IPS-NIHi7 (cell line): Measurements from ENCODE around the gene RRM2.

Source experiments
- DNase-seq: peaks from one replicate; pipeline ENCODE4 v3.0.0; 2012; ENCODE audit warnings: mixed read lengths; ENCODE audit errors: extremely low spot score

Gene RRM2

GRCh38 chr2:10122500-10123280, at the start of gene RRM2:
RRM2 (plus strand) TSS chr2:10122739; CDS start chr2:10122799, 60 bp downstream.
- DNase-seq = peak; percentile 94

GRCh38 chr2:10073706-10074105, 48.8 kb upstream of the RRM2 start:
- peak; percentile 17 for DNase-seq

- DNase-seq = no peak
These were observed 47.4 kb upstream of the RRM2 start for GRCh38 chr2:10075101-10075500.

GRCh38 chr2:10075571-10076209, 46.8 kb upstream of the RRM2 start:
- no peak for DNase-seq

- DNase-seq = no peak
These were observed 46.0 kb upstream of the RRM2 start for GRCh38 chr2:10076511-10076910.

- DNase-seq = no peak
These were observed 45.5 kb upstream of the RRM2 start for GRCh38 chr2:10076988-10077527.

GRCh38 chr2:10078001-10078400, 44.5 kb upstream of the RRM2 start:
- no peak for DNase-seq

- peak; percentile 26 for DNase-seq
These were observed 43.8 kb upstream of the RRM2 start for GRCh38 chr2:10078704-10079265.

GRCh38 chr2:10079266-10079869, 43.2 kb upstream of the RRM2 start:
- DNase-seq = peak; percentile 53

GRCh38 chr2:10079870-10080535, 42.5 kb upstream of the RRM2 start, which contains the start of gene CYS1:
CYS1 (minus strand) TSS chr2:10080411; CDS start chr2:10080223, 188 bp downstream.
- DNase-seq = peak; percentile 83

GRCh38 chr2:10080536-10081304, 41.8 kb upstream of the RRM2 start:
- DNase-seq = no peak

GRCh38 chr2:10083046-10083445, 39.5 kb upstream of the RRM2 start:
- DNase-seq = no peak

GRCh38 chr2:10083692-10084211, 38.8 kb upstream of the RRM2 start:
- DNase-seq = no peak

- DNase-seq = no peak
These were observed 38.2 kb upstream of the RRM2 start for GRCh38 chr2:10084223-10084865.

- no peak for DNase-seq
These were observed 37.4 kb upstream of the RRM2 start for GRCh38 chr2:10085043-10085667.

- DNase-seq = no peak
These were observed 36.9 kb upstream of the RRM2 start for GRCh38 chr2:10085668-10086059.

GRCh38 chr2:10086950-10087349, 35.6 kb upstream of the RRM2 start:
- no peak for DNase-seq

- no peak for DNase-seq
These were observed 35.2 kb upstream of the RRM2 start for GRCh38 chr2:10087360-10087759.

- DNase-seq = no peak
These were observed 32.9 kb upstream of the RRM2 start for GRCh38 chr2:10089565-10090190.
